Measurements from ENCODE around the gene CCDC30.

Gene CCDC30

GRCh38 chr1:42657201-42657600 is 194.1 kb downstream of the CCDC30 start:
- peaks cover 12% of the 10 kb centered on the region for H3K4me1 ChIP-seq (ENCODE audit: insufficient read depth, low read length)
- no peaks in the 10 kb centered on the region for H3K9me3 ChIP-seq (ENCODE audit: low read length)
- H2AFZ ChIP-seq (ENCODE audit: low read depth, low read length): peak overlapping the region; percentile 50
- H3K27me3 ChIP-seq (ENCODE audit: insufficient read depth, low read length): no peaks in the 10 kb centered on the region
- H3K4me3 ChIP-seq (ENCODE audit: low read length): peak overlapping the region; percentile 67
- peaks cover 22% of the 10 kb centered on the region for H3K36me3 ChIP-seq (ENCODE audit: insufficient read depth, low read length)

- H3K4me1 ChIP-seq (ENCODE audit: insufficient read depth, low read length): peaks cover 12% of the 10 kb centered on the region
- H3K9me3 ChIP-seq (ENCODE audit: low read length): no peaks in the 10 kb centered on the region
- H3K4me3 ChIP-seq (ENCODE audit: low read length): peak within 1 kb of the TSS; percentile 67
- H3K36me3 ChIP-seq (ENCODE audit: insufficient read depth, low read length): peaks cover 28% of the 10 kb centered on the region
- H2AFZ ChIP-seq (ENCODE audit: low read depth, low read length): peak within 1 kb of the TSS; percentile 50
- no peaks in the 10 kb centered on the region for H3K27me3 ChIP-seq (ENCODE audit: insufficient read depth, low read length)
Observed at GRCh38 chr1:42657981-42658876, 195.1 kb downstream of the CCDC30 start, which contains the start of gene PPIH. PPIH (plus strand) TSS chr1:42658423; CDS start chr1:42658447, 24 bp downstream.

GRCh38 chr1:42658877-42659337 is 195.8 kb downstream of the CCDC30 start:
- Histone ChIP-seq H3K36me3 (ENCODE audit: insufficient read depth, low read length) (peaks cover 28% of the 10 kb centered on the region), H3K9me3 (ENCODE audit: low read length) (no peaks in the 10 kb centered on the region), H3K4me1 (ENCODE audit: insufficient read depth, low read length) (peaks cover 12% of the 10 kb centered on the region), H3K27me3 (ENCODE audit: insufficient read depth, low read length) (no peaks in the 10 kb centered on the region), H2AFZ (ENCODE audit: low read depth, low read length) (peak overlapping the region; percentile 50), H3K4me3 (ENCODE audit: low read length) (peak overlapping the region; percentile 67)

- Histone ChIP-seq H3K4me1 (ENCODE audit: insufficient read depth, low read length) (peaks cover 12% of the 10 kb centered on the region), H3K27me3 (ENCODE audit: insufficient read depth, low read length) (no peaks in the 10 kb centered on the region), H3K4me3 (ENCODE audit: low read length) (no peak overlapping the region), H2AFZ (ENCODE audit: low read depth, low read length) (no peak overlapping the region), H3K9me3 (ENCODE audit: low read length) (no peaks in the 10 kb centered on the region), H3K36me3 (ENCODE audit: insufficient read depth, low read length) (peaks cover 46% of the 10 kb centered on the region)
Observed at GRCh38 chr1:42660907-42661500, 197.9 kb downstream of the CCDC30 start.

GRCh38 chr1:42669936-42670335 is 206.8 kb downstream of the CCDC30 start:
- H3K36me3 ChIP-seq (ENCODE audit: insufficient read depth, low read length): peaks cover 57% of the 10 kb centered on the region
- no peaks in the 10 kb centered on the region for H3K4me1 ChIP-seq (ENCODE audit: insufficient read depth, low read length)
- no peak overlapping the region for H2AFZ ChIP-seq (ENCODE audit: low read depth, low read length)
- H3K9me3 ChIP-seq (ENCODE audit: low read length): no peaks in the 10 kb centered on the region
- no peak overlapping the region for H3K4me3 ChIP-seq (ENCODE audit: low read length)
- H3K27me3 ChIP-seq (ENCODE audit: insufficient read depth, low read length): no peaks in the 10 kb centered on the region

- Histone ChIP-seq H3K4me3 (ENCODE audit: low read length) (no peak overlapping the region), H3K4me1 (ENCODE audit: insufficient read depth, low read length) (no peaks in the 10 kb centered on the region), H3K36me3 (ENCODE audit: insufficient read depth, low read length) (peaks cover 57% of the 10 kb centered on the region), H2AFZ (ENCODE audit: low read depth, low read length) (no peak overlapping the region), H3K9me3 (ENCODE audit: low read length) (no peaks in the 10 kb centered on the region), H3K27me3 (ENCODE audit: insufficient read depth, low read length) (no peaks in the 10 kb centered on the region)
Observed at GRCh38 chr1:42670425-42670824, 207.3 kb downstream of the CCDC30 start.

- no peak overlapping the region for H3K4me3 ChIP-seq (ENCODE audit: low read length)
- H3K4me1 ChIP-seq (ENCODE audit: insufficient read depth, low read length): no peaks in the 10 kb centered on the region
- peaks cover 32% of the 10 kb centered on the region for H3K36me3 ChIP-seq (ENCODE audit: insufficient read depth, low read length)
- H3K27me3 ChIP-seq (ENCODE audit: insufficient read depth, low read length): no peaks in the 10 kb centered on the region
- H3K9me3 ChIP-seq (ENCODE audit: low read length): no peaks in the 10 kb centered on the region
- no peak overlapping the region for H2AFZ ChIP-seq (ENCODE audit: low read depth, low read length)
Observed at GRCh38 chr1:42674214-42674613, 211.1 kb downstream of the CCDC30 start.

- Histone ChIP-seq H3K27me3 (ENCODE audit: insufficient read depth, low read length) (no peaks in the 10 kb centered on the region), H3K36me3 (ENCODE audit: insufficient read depth, low read length) (peaks cover 28% of the 10 kb centered on the region), H3K4me1 (ENCODE audit: insufficient read depth, low read length) (peaks cover under 1% of the 10 kb centered on the region), H2AFZ (ENCODE audit: low read depth, low read length) (no peak overlapping the region), H3K4me3 (ENCODE audit: low read length) (no peak overlapping the region), H3K9me3 (ENCODE audit: low read length) (no peaks in the 10 kb centered on the region)
Observed at GRCh38 chr1:42674682-42675081, 211.6 kb downstream of the CCDC30 start.

- H3K4me1 ChIP-seq (ENCODE audit: insufficient read depth, low read length): peaks cover 7% of the 10 kb centered on the region
- H3K36me3 ChIP-seq (ENCODE audit: insufficient read depth, low read length): peaks cover 24% of the 10 kb centered on the region
- H2AFZ ChIP-seq (ENCODE audit: low read depth, low read length): no peak overlapping the region
- no peaks in the 10 kb centered on the region for H3K9me3 ChIP-seq (ENCODE audit: low read length)
- no peaks in the 10 kb centered on the region for H3K27me3 ChIP-seq (ENCODE audit: insufficient read depth, low read length)
- no peak overlapping the region for H3K4me3 ChIP-seq (ENCODE audit: low read length)
Observed at GRCh38 chr1:42675467-42675866, 212.4 kb downstream of the CCDC30 start.

- Histone ChIP-seq H3K9me3 (ENCODE audit: low read length) (no peaks in the 10 kb centered on the region), H3K4me1 (ENCODE audit: insufficient read depth, low read length) (peaks cover 18% of the 10 kb centered on the region), H3K36me3 (ENCODE audit: insufficient read depth, low read length) (peaks cover 22% of the 10 kb centered on the region), H2AFZ (ENCODE audit: low read depth, low read length) (no peak overlapping the region), H3K27me3 (ENCODE audit: insufficient read depth, low read length) (no peaks in the 10 kb centered on the region), H3K4me3 (ENCODE audit: low read length) (no peak overlapping the region)
Observed at GRCh38 chr1:42676534-42677087, 213.5 kb downstream of the CCDC30 start.

GRCh38 chr1:42679364-42679983 is 216.4 kb downstream of the CCDC30 start:
- Histone ChIP-seq H3K36me3 (ENCODE audit: insufficient read depth, low read length) (peaks cover 30% of the 10 kb centered on the region), H3K9me3 (ENCODE audit: low read length) (no peaks in the 10 kb centered on the region), H2AFZ (ENCODE audit: low read depth, low read length) (no peak overlapping the region), H3K4me3 (ENCODE audit: low read length) (no peak overlapping the region), H3K27me3 (ENCODE audit: insufficient read depth, low read length) (no peaks in the 10 kb centered on the region), H3K4me1 (ENCODE audit: insufficient read depth, low read length) (peaks cover 30% of the 10 kb centered on the region)

GRCh38 chr1:42680055-42680454 is 217.0 kb downstream of the CCDC30 start:
- H3K4me1 ChIP-seq (ENCODE audit: insufficient read depth, low read length): peaks cover 36% of the 10 kb centered on the region
- H3K9me3 ChIP-seq (ENCODE audit: low read length): no peaks in the 10 kb centered on the region
- H3K36me3 ChIP-seq (ENCODE audit: insufficient read depth, low read length): peaks cover 29% of the 10 kb centered on the region
- H3K27me3 ChIP-seq (ENCODE audit: insufficient read depth, low read length): no peaks in the 10 kb centered on the region
- H2AFZ ChIP-seq (ENCODE audit: low read depth, low read length): no peak overlapping the region
- H3K4me3 ChIP-seq (ENCODE audit: low read length): peak overlapping the region; percentile 64

Data from neuron (in vitro differentiated cells).